ENCODE measurements around the gene TFAP2A.

DNA sequence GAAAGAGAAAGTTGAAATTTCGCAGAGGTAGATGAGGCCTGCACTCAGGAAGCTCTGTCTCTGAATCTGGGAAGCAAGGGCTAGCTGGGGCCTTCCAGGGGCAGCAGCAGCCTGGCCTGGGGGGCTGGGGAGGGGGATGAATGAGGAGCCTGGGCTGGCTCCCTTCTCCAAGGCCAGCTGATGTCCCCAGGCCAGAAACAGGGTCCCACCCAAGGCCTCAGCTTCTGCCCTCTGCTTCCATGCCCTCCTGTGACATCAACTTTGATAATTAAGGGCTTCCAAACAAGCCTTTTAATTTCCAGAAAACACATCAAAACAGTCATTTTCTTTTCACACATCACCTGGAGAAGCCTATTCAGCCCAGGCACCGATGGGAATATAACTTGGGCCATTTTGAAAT is 15.4 kb downstream of the TFAP2A start:
- TF ChIP-seq ZNF660 (tag by site-specific recombination; IDR thresholded peaks at IDR 0.05) (no peak), CTCF (tag by site-specific recombination; IDR thresholded peaks at IDR 0.05) (no peak), GLI2 (tag by site-specific recombination; IDR thresholded peaks at IDR 0.05; ENCODE audit: borderline replicate concordance, low read depth) (no peak), ZNF580 (tag by site-specific recombination; IDR thresholded peaks at IDR 0.05) (no peak), ZBTB17 (tag by site-specific recombination; IDR thresholded peaks at IDR 0.05) (no peak), ZXDB (tag by site-specific recombination; IDR thresholded peaks at IDR 0.05) (no peak)
- TF ChIP-seq, protein P1, sequence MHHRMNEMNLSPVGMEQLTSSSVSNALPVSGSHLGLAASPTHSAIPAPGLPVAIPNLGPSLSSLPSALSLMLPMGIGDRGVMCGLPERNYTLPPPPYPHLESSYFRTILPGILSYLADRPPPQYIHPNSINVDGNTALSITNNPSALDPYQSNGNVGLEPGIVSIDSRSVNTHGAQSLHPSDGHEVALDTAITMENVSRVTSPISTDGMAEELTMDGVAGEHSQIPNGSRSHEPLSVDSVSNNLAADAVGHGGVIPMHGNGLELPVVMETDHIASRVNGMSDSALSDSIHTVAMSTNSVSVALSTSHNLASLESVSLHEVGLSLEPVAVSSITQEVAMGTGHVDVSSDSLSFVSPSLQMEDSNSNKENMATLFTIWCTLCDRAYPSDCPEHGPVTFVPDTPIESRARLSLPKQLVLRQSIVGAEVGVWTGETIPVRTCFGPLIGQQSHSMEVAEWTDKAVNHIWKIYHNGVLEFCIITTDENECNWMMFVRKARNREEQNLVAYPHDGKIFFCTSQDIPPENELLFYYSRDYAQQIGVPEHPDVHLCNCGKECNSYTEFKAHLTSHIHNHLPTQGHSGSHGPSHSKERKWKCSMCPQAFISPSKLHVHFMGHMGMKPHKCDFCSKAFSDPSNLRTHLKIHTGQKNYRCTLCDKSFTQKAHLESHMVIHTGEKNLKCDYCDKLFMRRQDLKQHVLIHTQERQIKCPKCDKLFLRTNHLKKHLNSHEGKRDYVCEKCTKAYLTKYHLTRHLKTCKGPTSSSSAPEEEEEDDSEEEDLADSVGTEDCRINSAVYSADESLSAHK (tag by site-specific recombination; IDR thresholded peaks at IDR 0.05): no peak

All from HEK293 (cell line).